ENCODE results near the gene CCNC. TPM values are rescaled to one million over a fixed set of nuclear protein-coding genes. Genes with fewer than 3 reads are reported as not detected.

Gene CCNC
- polyA plus RNA-seq, 1 donor (not counting 4 experiments of a cell fraction or from before 2014, with no cell fraction given): 103 TPM

- TF ChIP-seq CTCF (optimal IDR thresholded peaks at IDR 0.05 in 1 of 3, IDR thresholded peaks at IDR 0.05 in 1 of 3, conservative IDR thresholded peaks at IDR 0.05 in 1 of 3; ENCODE audit: extremely low read depth in 1 of 3, insufficient read depth in 2 of 3, low read length in 3 of 3): no peak
- TF ChIP-seq EZH2 (IDR thresholded peaks at IDR 0.05; ENCODE audit: low read length): no peak
- Histone ChIP-seq H4K20me1 (ENCODE audit: control insufficient read depth, extremely low read depth, insufficient read depth, low read length) (no peaks in the 10 kb centered on the region), H3K27me3 (ENCODE audit: control insufficient read depth, extremely low read depth, insufficient read depth, low read length) (no peaks in the 10 kb centered on the region), H3K9me3 (ENCODE audit: control insufficient read depth, low read depth, low read length) (no peaks in the 10 kb centered on the region), H3K4me3 (ENCODE audit: control insufficient read depth in 2 of 3, extremely low read depth in 1 of 3, insufficient read depth in 2 of 3, low read depth in 1 of 3, low read length in 3 of 3) (peak overlapping the region; percentile 65 to 83 (median 78)), H3K9me1 (ENCODE audit: control insufficient read depth, extremely low read depth, insufficient read depth, low read length) (no peaks in the 10 kb centered on the region), H3K27ac (ENCODE audit: control insufficient read depth, insufficient read depth, low read length) (no peak overlapping the region), H2AFZ (ENCODE audit: control insufficient read depth, low read length) (no peak overlapping the region), H3K79me2 (ENCODE audit: control insufficient read depth, insufficient read depth, low read length) (peaks cover 48% of the 10 kb centered on the region), H3K9ac (ENCODE audit: control insufficient read depth, extremely low read depth, insufficient read depth, low read length) (peak overlapping the region; percentile 86), H3K36me3 (ENCODE audit: control insufficient read depth in 2 of 2, extremely low read depth in 1 of 2, insufficient read depth in 2 of 2, low read length in 2 of 2) (peaks cover 0 to 6% of the 10 kb centered on the region in 2 experiments), H3K4me2 (ENCODE audit: control insufficient read depth, extremely low read depth, insufficient read depth, low read depth, low read length) (peak overlapping the region; percentile 73), H3K4me1 (ENCODE audit: control insufficient read depth, extremely low read depth, insufficient read depth, low read length) (peaks cover 16% of the 10 kb centered on the region)
- FAIRE-seq (peak; percentile 32), DNase-seq (ENCODE audit: low read depth, low spot score) (no peak)
- dilution Hi-C loops (cut with MboI; ENCODE audit: extremely low pct_ligation_motif_present, low sequenced_read_pairs): no loop called here
These were observed 54.4 kb downstream of the CCNC start for GRCh38 chr6:99514089-99514488.

- peaks cover 16% of the 10 kb centered on the region for H3K4me1 ChIP-seq (ENCODE audit: control insufficient read depth, extremely low read depth, insufficient read depth, low read length)
- DNase-seq (ENCODE audit: low read depth, low spot score) (no peak), FAIRE-seq (no peak)
- dilution Hi-C loops (cut with MboI; ENCODE audit: extremely low pct_ligation_motif_present, low sequenced_read_pairs): no loop called here
- H4K20me1 ChIP-seq (ENCODE audit: control insufficient read depth, extremely low read depth, insufficient read depth, low read length): no peaks in the 10 kb centered on the region
- peaks cover 52% of the 10 kb centered on the region for H3K79me2 ChIP-seq (ENCODE audit: control insufficient read depth, insufficient read depth, low read length)
- H3K9me3 ChIP-seq (ENCODE audit: control insufficient read depth, low read depth, low read length): no peaks in the 10 kb centered on the region
- no peak overlapping the region for H2AFZ ChIP-seq (ENCODE audit: control insufficient read depth, low read length)
- no peaks in the 10 kb centered on the region for H3K27me3 ChIP-seq (ENCODE audit: control insufficient read depth, extremely low read depth, insufficient read depth, low read length)
- H3K27ac ChIP-seq (ENCODE audit: control insufficient read depth, insufficient read depth, low read length): no peak overlapping the region
- no peak for TF ChIP-seq EZH2 (IDR thresholded peaks at IDR 0.05; ENCODE audit: low read length)
- TF ChIP-seq CTCF (optimal IDR thresholded peaks at IDR 0.05 in 1 of 3, IDR thresholded peaks at IDR 0.05 in 1 of 3, conservative IDR thresholded peaks at IDR 0.05 in 1 of 3; ENCODE audit: extremely low read depth in 1 of 3, insufficient read depth in 2 of 3, low read length in 3 of 3): no peak
- H3K9ac ChIP-seq (ENCODE audit: control insufficient read depth, extremely low read depth, insufficient read depth, low read length): no peak overlapping the region
- no peak overlapping the region for H3K4me2 ChIP-seq (ENCODE audit: control insufficient read depth, extremely low read depth, insufficient read depth, low read depth, low read length)
- no peaks in the 10 kb centered on the region for H3K9me1 ChIP-seq (ENCODE audit: control insufficient read depth, extremely low read depth, insufficient read depth, low read length)
- peaks cover 1 to 8% of the 10 kb centered on the region in 2 experiments for H3K36me3 ChIP-seq (ENCODE audit: control insufficient read depth in 2 of 2, extremely low read depth in 1 of 2, insufficient read depth in 2 of 2, low read length in 2 of 2)
- H3K4me3 ChIP-seq (ENCODE audit: control insufficient read depth in 2 of 3, extremely low read depth in 1 of 3, insufficient read depth in 2 of 3, low read depth in 1 of 3, low read length in 3 of 3): no peak overlapping the region
These were observed 56.4 kb downstream of the CCNC start for GRCh38 chr6:99512033-99512432.

Data from keratinocyte (primary cell).